ENCODE measurements around the gene TMEM151A.

The TMEM151A gene

GRCh38 chr11:66283461-66284105 lies 8.1 kb upstream of the TMEM151A start:
- DNase-seq, result no peak

- no peak for DNase-seq
Observed at GRCh38 chr11:66284526-66285078, 7.1 kb upstream of the TMEM151A start.

- DNase-seq, result no peak
Observed at GRCh38 chr11:66285250-66285947, 6.3 kb upstream of the TMEM151A start.

GRCh38 chr11:66286699-66287098 lies 5.0 kb upstream of the TMEM151A start:
- no peak for DNase-seq

- DNase-seq, result no peak
Observed at GRCh38 chr11:66287211-66287888, 4.3 kb upstream of the TMEM151A start.

GRCh38 chr11:66287889-66288670 lies 3.6 kb upstream of the TMEM151A start:
- no peak for DNase-seq

- DNase-seq, result peak; percentile 98
Observed at GRCh38 chr11:66288671-66289547, 2.8 kb upstream of the TMEM151A start, which contains the start of gene YIF1A. Gene YIF1A (minus strand): TSS chr11:66289143. CDS start chr11:66288985, 158 bp downstream.

- DNase-seq, result peak; percentile 66
Observed at GRCh38 chr11:66289548-66290329, 2.0 kb upstream of the TMEM151A start.

- no peak for DNase-seq
Observed at GRCh38 chr11:66290330-66290621, 1.4 kb upstream of the TMEM151A start.

- no peak for DNase-seq
Observed at GRCh38 chr11:66291303-66291705, 390 bp upstream of the TMEM151A start.

GRCh38 chr11:66292543-66293332 lies 1.0 kb downstream of the TMEM151A start:
- DNase-seq, result no peak

GRCh38 chr11:66293352-66293751 lies 1.7 kb downstream of the TMEM151A start:
- DNase-seq, result no peak

- no peak for DNase-seq
Observed at GRCh38 chr11:66293777-66294625, 2.3 kb downstream of the TMEM151A start.

- DNase-seq, result no peak
Observed at GRCh38 chr11:66294626-66295620, 3.2 kb downstream of the TMEM151A start.

GRCh38 chr11:66297610-66298009 lies 5.9 kb downstream of the TMEM151A start:
- DNase-seq, result no peak

GRCh38 chr11:66299186-66299585 lies 7.5 kb downstream of the TMEM151A start:
- no peak for DNase-seq

GRCh38 chr11:66302656-66303055 lies 11.0 kb downstream of the TMEM151A start:
- DNase-seq, result no peak

GRCh38 chr11:66309475-66309874 lies 17.8 kb downstream of the TMEM151A start:
- DNase-seq, result no peak

Measured in GDM1 (cell line).